IPS-15b (cell line): Measurements from ENCODE around the gene LEPROT.
"Not testable (repeated sequence)": the region's sequence is repeated elsewhere in the genome, so short reads cannot be mapped to it uniquely, and the experiment has no call there.

Source experiments
- H3K27me3 ChIP-seq: one replicate; pipeline ENCODE4 v1.6.1; 2013; ENCODE audit warnings: low read length; ENCODE audit not compliant: control insufficient read depth, insufficient read depth
- H3K36me3 ChIP-seq: one replicate; pipeline ENCODE4 v1.6.1; 2013; ENCODE audit warnings: low read length; ENCODE audit not compliant: control insufficient read depth, insufficient read depth
- H3K4me1 ChIP-seq: one replicate; pipeline ENCODE4 v1.6.1; 2013; ENCODE audit warnings: mild to moderate bottlenecking, low read length; ENCODE audit not compliant: control insufficient read depth, insufficient read depth
- H3K4me3 ChIP-seq: one replicate; pipeline ENCODE4 v1.5.1; 2013; ENCODE audit warnings: low read depth, low read length
- H3K9ac ChIP-seq: one replicate; pipeline ENCODE4 v1.6.1; 2013; ENCODE audit warnings: low read depth, mild to moderate bottlenecking, low read length
- H3K9me3 ChIP-seq: one replicate; pipeline ENCODE4 v1.6.1; 2013; ENCODE audit warnings: mild to moderate bottlenecking, low read length; ENCODE audit not compliant: control insufficient read depth, insufficient read depth

Gene LEPROT

DNA sequence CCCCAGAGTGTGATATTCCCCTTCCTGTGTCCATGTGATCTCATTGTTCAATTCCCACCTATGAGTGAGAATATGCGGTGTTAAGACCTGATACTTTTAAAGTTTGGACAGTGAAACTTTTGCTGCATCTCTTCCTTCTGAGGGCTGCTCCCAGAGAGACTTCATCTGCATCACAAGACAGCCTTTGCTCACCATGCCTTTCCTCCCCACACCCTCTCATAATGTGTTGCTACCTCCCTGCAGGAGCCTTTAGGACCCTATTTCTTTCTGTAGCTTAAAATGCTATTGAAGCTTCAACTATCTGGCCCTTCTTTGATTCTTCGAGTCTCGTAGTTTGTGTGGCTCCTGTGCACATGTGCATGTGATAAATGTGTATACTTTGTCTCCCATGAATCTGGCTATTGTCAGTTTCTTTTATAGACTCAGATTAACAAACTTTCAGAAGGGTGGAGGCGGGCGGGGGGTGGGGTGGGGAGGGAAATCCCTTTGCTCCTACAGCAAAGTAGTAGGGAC lies 23.7 kb downstream of the LEPROT start:
- Histone ChIP-seq H3K4me1 (peaks cover 9% of the 10 kb centered on the region), H3K36me3 (no peaks in the 10 kb centered on the region), H3K27me3 (no peaks in the 10 kb centered on the region), H3K9me3 (no peaks in the 10 kb centered on the region), H3K9ac (no peak overlapping the region), H3K4me3 (no peak overlapping the region)

DNA sequence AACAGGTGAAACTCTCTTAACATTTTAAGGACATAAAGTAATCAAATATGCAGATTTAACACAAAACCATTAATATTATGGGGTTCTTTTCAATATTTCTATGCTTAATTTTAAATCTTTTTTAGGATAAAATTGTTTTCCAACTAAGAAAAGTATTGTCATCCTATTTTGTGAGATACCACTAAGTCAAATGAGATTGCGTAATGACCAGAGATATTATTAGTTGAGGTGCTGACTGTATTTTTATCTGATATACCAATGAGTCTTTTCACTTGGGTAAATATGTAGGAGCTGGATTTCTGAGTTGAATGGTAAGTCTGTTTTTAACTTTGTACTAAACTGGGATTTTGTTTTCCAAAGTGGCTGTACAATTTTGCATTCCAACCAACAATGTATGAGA lies 25.4 kb downstream of the LEPROT start:
- Histone ChIP-seq H3K36me3 (no peaks in the 10 kb centered on the region), H3K4me1 (peaks cover 9% of the 10 kb centered on the region), H3K27me3 (no peaks in the 10 kb centered on the region), H3K9me3 (no peaks in the 10 kb centered on the region), H3K9ac (no peak overlapping the region), H3K4me3 (no peak overlapping the region)

DNA sequence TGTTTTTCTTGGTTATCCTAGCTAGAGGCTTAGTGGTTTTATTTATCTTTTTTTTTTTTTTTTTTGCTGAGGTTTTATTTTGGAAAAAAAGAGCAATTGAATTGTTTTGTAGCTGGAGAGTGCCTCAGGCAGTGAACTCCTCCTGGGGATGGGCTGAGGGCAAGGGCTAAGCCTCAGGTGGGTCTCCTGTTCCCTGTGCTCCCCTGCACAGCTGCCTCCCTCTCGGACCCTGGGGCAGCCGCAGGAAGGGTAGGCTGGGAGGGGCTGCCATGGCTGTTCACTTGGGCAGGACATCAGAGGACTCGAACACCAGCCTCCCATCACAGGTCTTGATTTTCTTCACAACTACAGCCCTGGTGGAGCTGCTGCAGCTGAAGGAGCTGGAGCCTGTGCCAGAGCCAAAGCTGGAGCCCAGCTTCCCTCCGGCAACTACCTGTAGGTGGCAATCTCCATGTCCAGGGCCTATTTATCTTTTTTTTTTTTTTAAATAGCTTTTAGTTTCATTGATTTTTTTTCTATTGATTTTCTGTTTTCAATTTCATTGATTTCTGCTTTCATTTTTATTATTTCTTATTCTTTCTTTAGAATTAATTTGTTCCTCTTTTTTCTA lies 28.9 kb downstream of the LEPROT start:
- peaks cover 9% of the 10 kb centered on the region for H3K4me1 ChIP-seq
- no peaks in the 10 kb centered on the region for H3K36me3 ChIP-seq
- H3K9ac ChIP-seq = no peak overlapping the region
- H3K9me3 ChIP-seq = no peaks in the 10 kb centered on the region
- H3K4me3 ChIP-seq = no peak overlapping the region
- no peaks in the 10 kb centered on the region for H3K27me3 ChIP-seq

DNA sequence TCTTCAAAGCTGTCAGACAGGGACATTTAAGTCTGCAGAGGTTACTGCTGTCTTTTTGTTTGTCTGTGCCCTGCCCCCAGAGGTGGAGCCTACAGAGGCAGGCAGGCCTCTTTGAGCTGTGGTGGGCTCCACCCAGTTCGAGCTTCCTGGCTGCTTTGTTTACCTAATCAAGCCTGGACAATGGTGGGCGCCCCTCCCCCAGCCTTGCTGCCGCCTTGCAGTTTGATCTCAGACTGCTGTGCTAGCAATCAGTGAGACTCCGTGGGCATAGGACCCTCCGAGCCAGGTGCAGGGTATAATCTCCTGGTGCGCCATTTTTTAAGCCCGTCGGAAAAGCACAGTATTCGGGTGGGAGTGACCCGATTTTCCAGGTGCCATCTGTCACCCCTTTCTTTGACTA lies 35.2 kb downstream of the LEPROT start:
- H3K9ac ChIP-seq, H3K4me3 ChIP-seq: not testable (repeated sequence)

DNA sequence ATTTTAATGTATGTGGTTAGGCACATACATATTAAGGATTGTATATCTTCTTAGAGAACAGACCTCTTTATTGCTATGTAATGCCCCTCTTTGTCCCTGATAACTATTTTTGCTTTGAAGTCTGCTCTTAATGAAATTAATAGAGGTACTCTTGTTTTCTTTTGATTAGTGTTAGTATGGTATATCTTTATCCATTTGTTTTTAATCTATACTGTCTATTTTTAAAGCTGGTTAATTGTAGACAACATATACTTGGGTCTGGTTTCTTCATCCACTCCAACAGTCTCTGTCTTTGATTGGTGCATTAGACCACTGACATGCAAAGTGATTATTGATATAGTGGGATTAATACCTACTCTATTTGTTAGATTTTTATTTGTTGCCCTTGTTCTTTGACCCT lies 36.0 kb downstream of the LEPROT start:
- Histone ChIP-seq H3K9ac (no peak overlapping the region), H3K4me3 (no peak overlapping the region), H3K4me1 (no peaks in the 10 kb centered on the region), H3K36me3 (no peaks in the 10 kb centered on the region), H3K9me3 (no peaks in the 10 kb centered on the region), H3K27me3 (no peaks in the 10 kb centered on the region)

More for the DNA sequence above, 35.2 kb downstream of the LEPROT start:
- not testable (repeated sequence) for H3K36me3 ChIP-seq, H3K4me1 ChIP-seq, H3K9me3 ChIP-seq, H3K27me3 ChIP-seq

DNA sequence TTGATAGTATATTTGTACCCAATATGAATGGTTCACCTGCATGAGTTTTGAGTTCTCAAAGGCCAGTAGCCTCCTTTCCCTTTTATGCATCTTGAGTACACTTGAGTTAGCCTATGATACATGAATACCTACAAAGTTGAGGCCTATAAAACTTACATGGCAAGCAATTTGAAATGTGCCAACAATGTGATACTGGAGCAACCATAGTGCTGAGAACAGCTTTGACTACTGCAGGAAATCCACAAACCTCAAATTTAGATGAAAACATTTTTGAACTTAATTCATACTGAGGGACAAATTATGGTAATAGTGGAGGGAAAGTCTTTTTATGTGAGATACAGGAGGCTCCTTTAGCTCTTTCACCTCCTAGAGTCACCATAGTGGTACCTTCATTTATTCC lies 37.4 kb downstream of the LEPROT start:
- Histone ChIP-seq H3K9me3 (no peaks in the 10 kb centered on the region), H3K27me3 (no peaks in the 10 kb centered on the region), H3K4me1 (no peaks in the 10 kb centered on the region), H3K9ac (no peak overlapping the region), H3K4me3 (no peak overlapping the region), H3K36me3 (no peaks in the 10 kb centered on the region)

DNA sequence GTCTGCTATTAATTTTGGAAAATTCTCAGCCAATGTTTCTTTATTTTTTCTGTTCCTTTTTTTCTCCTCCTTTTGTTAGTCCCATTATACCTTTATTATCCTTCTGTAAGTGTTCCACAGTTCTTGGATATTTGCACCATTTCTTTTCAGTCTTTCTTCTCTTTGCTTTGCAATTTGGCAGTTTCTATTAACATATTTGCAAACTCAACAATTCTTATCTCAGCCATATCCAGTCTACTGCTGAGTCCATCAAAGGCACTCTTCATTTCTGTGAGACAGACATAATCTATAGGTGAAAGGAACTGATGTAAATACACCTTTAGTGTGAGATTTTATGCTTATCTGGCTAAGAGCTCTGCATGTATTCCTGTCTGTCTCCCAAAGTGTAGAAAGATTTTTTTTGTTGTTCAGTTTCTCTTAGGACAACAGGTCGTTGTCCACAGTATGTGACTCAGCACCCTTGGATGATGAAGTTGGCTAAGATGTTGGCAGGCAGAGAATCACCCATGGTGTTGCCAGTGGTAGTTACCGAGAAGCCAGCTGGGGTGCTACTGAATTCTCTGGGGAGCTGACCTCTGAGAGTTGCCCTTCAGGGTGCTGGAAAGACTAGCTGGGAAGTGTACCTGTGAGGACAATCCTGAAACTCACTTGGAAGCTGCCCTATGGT lies 38.4 kb downstream of the LEPROT start:
- Histone ChIP-seq H3K9me3 (no peaks in the 10 kb centered on the region), H3K4me3 (no peak overlapping the region), H3K9ac (no peak overlapping the region), H3K36me3 (no peaks in the 10 kb centered on the region), H3K27me3 (no peaks in the 10 kb centered on the region), H3K4me1 (no peaks in the 10 kb centered on the region)

DNA sequence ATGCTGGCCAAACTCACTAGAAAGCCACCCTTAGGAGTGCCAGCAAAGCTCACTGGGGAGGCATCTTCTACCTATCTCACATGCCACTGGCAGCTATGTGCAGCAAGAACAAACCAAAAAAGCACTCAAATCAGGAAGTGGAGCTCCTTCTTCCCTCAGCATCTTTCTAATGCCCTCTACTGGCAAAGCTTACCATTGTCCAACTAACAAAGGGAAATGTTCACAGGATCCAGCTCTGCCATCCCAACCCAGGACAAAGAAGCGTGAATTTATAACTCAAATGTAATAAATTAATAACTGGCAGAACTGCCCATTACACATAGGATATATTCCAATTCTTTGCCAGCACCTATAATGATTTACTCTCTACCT lies 38.9 kb downstream of the LEPROT start:
- H3K4me1 ChIP-seq = no peaks in the 10 kb centered on the region
- H3K27me3 ChIP-seq = no peaks in the 10 kb centered on the region
- H3K4me3 ChIP-seq = no peak overlapping the region
- no peaks in the 10 kb centered on the region for H3K36me3 ChIP-seq
- H3K9ac ChIP-seq = no peak overlapping the region
- no peaks in the 10 kb centered on the region for H3K9me3 ChIP-seq

DNA sequence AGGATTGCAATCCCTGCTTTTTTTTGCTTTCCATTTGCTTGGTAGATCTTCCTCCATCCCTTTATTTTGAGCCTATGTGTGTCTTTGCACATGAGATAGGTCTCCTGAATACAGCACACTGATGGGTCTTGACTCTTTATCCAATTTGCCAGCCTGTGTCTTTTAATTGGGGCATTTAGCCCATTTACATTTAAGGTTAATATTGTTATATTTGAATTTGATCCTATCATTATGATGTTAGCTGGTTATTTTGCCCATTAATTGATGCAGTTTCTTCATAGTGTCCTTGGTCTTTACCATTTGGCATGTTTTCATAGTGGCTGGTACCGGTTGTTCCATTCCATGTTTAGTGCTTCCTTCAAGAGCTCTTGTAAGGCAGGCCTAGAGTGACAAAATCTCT lies 45.4 kb downstream of the LEPROT start:
- H3K9ac ChIP-seq, H3K9me3 ChIP-seq, H3K4me3 ChIP-seq, H3K27me3 ChIP-seq, H3K4me1 ChIP-seq, H3K36me3 ChIP-seq: not testable (repeated sequence)

DNA sequence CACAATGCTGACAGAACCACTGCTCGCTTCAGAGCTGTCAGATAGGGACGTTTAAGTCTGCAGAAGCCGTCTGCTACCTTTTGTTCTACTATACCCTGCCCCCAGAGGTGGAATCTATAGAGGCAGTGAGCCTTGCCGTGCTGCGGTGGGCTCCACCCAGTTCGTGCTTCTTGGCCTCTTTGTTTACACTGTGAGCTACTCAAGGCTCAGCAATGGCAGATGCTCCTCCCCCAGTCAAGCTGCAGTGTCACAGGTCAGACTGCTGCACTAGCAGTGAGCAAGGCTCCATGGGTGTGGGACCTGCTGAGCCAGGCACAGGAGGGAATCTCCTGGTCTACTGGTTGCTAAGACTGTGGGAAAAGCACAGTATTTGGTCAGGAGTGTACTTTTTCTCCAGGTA lies 47.1 kb downstream of the LEPROT start:
- Histone ChIP-seq H3K36me3 (no peaks in the 10 kb centered on the region), H3K9me3 (no peaks in the 10 kb centered on the region)

DNA sequence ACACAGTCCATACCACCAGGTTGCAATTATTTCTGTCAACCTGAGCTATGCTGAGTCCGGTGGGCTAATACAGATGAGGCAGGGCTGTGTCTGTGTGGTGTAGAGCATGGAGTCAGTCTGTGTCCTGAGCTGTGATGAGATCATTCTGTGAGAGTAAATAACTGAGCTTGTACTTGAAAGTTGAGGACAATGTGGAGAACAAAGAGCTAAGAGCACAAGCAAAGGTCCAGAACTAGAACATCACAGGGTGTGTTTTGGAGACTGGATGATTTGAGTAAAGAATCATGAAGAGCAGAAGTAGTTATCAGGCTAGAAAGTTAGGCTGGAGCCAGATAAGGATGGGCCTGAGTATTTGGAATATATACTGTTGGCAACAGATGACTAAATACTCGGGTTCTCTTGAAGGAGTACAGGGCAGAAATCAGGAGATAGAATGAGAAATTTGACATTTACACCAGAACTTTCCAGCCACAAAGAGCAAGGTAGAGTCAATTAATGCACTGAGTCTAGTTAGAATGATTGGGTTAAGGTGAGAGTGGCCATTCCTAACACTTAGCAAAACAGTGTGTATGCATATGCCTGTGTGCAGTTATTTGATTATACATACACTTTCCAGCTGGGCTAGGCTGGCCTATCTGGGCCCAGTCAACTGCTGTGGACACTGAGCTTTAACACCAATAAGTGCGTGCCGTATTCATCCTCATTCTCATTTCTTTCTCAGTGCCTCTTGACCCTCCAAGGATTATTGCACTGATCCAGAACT lies 48.8 kb downstream of the LEPROT start:
- Histone ChIP-seq H3K9me3 (no peaks in the 10 kb centered on the region), H3K9ac (no peak overlapping the region), H3K36me3 (no peaks in the 10 kb centered on the region), H3K27me3 (no peaks in the 10 kb centered on the region), H3K4me1 (peaks cover 4% of the 10 kb centered on the region), H3K4me3 (no peak overlapping the region)

More for the DNA sequence above, 47.1 kb downstream of the LEPROT start:
- Histone ChIP-seq H3K9ac (no peak overlapping the region), H3K4me3 (peak overlapping the region; percentile 5), H3K27me3 (no peaks in the 10 kb centered on the region), H3K4me1 (peaks cover 4% of the 10 kb centered on the region)

DNA sequence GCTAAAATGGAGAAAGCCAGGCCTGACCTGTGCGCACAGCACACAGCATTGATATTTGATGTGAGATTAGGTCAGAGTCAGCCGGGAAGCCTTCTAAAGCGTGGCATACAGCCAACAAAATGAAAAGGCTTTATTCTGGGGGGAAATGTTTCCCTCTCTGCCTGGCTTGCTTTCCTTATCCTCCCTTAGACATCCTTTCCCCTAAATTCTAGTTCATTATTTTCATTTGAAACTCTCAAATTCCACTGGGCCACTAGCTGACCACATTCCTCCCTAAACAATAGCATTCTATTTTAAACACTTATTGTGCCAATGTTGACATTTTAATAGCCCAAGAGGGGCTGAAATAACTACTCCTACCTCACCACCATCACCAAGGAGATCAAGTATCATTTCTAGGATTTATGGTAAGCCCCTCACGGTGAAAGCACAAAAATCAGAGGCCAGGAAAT lies 49.4 kb downstream of the LEPROT start:
- Histone ChIP-seq H3K4me1 (peaks cover 4% of the 10 kb centered on the region), H3K4me3 (no peak overlapping the region), H3K36me3 (no peaks in the 10 kb centered on the region), H3K9ac (no peak overlapping the region), H3K9me3 (no peaks in the 10 kb centered on the region), H3K27me3 (no peaks in the 10 kb centered on the region)
